Glutamatergic neuron (in vitro differentiated cells): Measurements from ENCODE around the gene NMT2. TPM values are rescaled to one million over a fixed set of nuclear protein-coding genes. Genes with fewer than 3 reads are reported as not detected.
A peak's percentile ranks its signal among the peaks of the same experiment; 100 is the strongest.

Experiments
- DNase-seq: peaks from one replicate; pipeline ENCODE4 v3.0.0; 2022
- H3K27ac Mint-ChIP-seq: one replicate; pipeline ENCODE4 v1.8.0; 2020; ENCODE audit warnings: mild to moderate bottlenecking, mixed read lengths, inconsistent platforms; ENCODE audit not compliant: unreplicated experiment
- H3K27me3 Mint-ChIP-seq: one replicate; pipeline ENCODE4 v1.8.0; 2020; ENCODE audit warnings: mild to moderate bottlenecking, moderate library complexity, mixed read lengths, inconsistent platforms; ENCODE audit not compliant: unreplicated experiment
- H3K36me3 Mint-ChIP-seq: one replicate; pipeline ENCODE4 v1.8.0; 2020; ENCODE audit warnings: mild to moderate bottlenecking, mixed read lengths, inconsistent platforms; ENCODE audit not compliant: unreplicated experiment
- H3K4me1 Mint-ChIP-seq: one replicate; pipeline ENCODE4 v1.8.0; 2020; ENCODE audit warnings: mild to moderate bottlenecking, low read depth, mixed read lengths, inconsistent platforms; ENCODE audit not compliant: unreplicated experiment
- H3K4me3 Mint-ChIP-seq: one replicate; pipeline ENCODE4 v1.8.0; 2020; ENCODE audit warnings: mild to moderate bottlenecking, mixed read lengths, inconsistent platforms; ENCODE audit not compliant: unreplicated experiment
- H3K9me3 Mint-ChIP-seq: one replicate; pipeline ENCODE4 v1.8.0; 2020; ENCODE audit warnings: mild to moderate bottlenecking, moderate library complexity, mixed read lengths, inconsistent platforms; ENCODE audit not compliant: unreplicated experiment
- CTCF ChIP-seq: fragments of 200-600 bp; sonication (generic); IDR thresholded peaks from one replicate; pipeline ENCODE4 v1.5.0; 2021; ENCODE audit not compliant: partially characterized antibody, unreplicated experiment
- total RNA-seq: library from RNA; stranded (reverse); fragmentation: NEBNext Ultra II Directional; extraction: Animal tissue kit (Norgen Biotek cat#: 25700); gene quantifications from one replicate; pipeline ENCODE4 v1.2.1, GENCODE V29; 2021; ENCODE audit not compliant: unreplicated experiment

The NMT2 gene
- total RNA-seq, 1 donor from 2014 or later = 33.4 TPM

- peaks cover 4% of the 10 kb centered on the region for H3K36me3 Mint-ChIP-seq
- TF ChIP-seq CTCF = no peak
- H3K9me3 Mint-ChIP-seq = peaks cover 4% of the 10 kb centered on the region
- peak overlapping the region; percentile 79 for H3K27ac Mint-ChIP-seq
- peaks cover 32% of the 10 kb centered on the region for H3K4me1 Mint-ChIP-seq
- H3K4me3 Mint-ChIP-seq = peak overlapping the region; percentile 66
- no peak for DNase-seq
- H3K27me3 Mint-ChIP-seq = peaks cover 8% of the 10 kb centered on the region
Measured at GRCh38 chr10:15141136-15142054, 27.1 kb downstream of the NMT2 start.

DNA sequence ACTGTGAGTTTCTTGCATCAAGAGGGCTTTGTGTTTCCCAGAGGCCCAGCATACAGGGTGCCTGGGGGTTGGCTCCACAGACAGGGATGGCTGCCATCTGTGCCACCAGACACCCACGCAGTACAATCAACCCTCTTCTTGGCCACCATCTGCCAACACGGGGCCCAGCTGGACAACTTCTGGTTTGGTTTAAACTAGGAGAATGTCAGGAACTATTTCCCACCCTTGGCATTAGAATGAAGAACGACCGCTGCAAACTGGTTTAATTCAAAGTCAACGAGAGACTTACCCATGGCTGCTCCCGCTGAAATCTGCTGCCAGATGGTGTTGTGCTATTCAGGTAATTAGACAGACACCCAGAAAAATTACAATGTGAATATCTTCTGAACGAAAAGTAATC lies 27.8 kb downstream of the NMT2 start:
- TF ChIP-seq CTCF = no peak
- peaks cover 28% of the 10 kb centered on the region for H3K4me1 Mint-ChIP-seq
- H3K9me3 Mint-ChIP-seq = peaks cover 4% of the 10 kb centered on the region
- H3K4me3 Mint-ChIP-seq = peak overlapping the region; percentile 66
- peaks cover 5% of the 10 kb centered on the region for H3K27me3 Mint-ChIP-seq
- H3K36me3 Mint-ChIP-seq = peaks cover 4% of the 10 kb centered on the region
- H3K27ac Mint-ChIP-seq = peak overlapping the region; percentile 79
- peak; percentile 44 for DNase-seq

DNA sequence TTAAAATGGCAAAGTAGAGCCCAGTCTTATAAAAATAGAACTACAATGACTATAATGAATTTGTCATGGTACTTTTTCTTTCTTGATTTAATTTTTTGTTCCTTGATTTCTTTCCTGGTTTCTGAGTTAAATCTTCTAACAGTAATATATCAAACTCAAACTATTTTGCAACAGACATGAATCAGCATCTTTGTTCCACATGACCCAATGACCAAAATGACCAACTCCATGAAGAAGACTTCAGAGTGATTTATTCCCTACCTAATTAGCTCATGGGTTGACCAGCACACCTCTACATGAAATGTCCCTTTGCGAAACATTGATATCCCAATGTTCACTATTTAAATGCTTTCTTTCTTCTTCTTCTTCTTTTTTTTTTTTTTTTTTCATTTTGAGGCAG lies 30.9 kb downstream of the NMT2 start:
- DNase-seq = no peak
- Mint-ChIP-seq H3K9me3 (peaks cover 4% of the 10 kb centered on the region), H3K27me3 (no peaks in the 10 kb centered on the region), H3K4me3 (no peak overlapping the region), H3K4me1 (peaks cover 22% of the 10 kb centered on the region), H3K36me3 (peaks cover 4% of the 10 kb centered on the region), H3K27ac (no peak overlapping the region)
- no peak for TF ChIP-seq CTCF

GRCh38 chr10:15137036-15137359 lies 31.5 kb downstream of the NMT2 start:
- Mint-ChIP-seq H3K4me3 (no peak overlapping the region), H3K27me3 (no peaks in the 10 kb centered on the region), H3K4me1 (peaks cover 22% of the 10 kb centered on the region), H3K9me3 (peaks cover 4% of the 10 kb centered on the region), H3K36me3 (peaks cover 4% of the 10 kb centered on the region), H3K27ac (no peak overlapping the region)
- no peak for DNase-seq
- TF ChIP-seq CTCF = no peak
